HG03439 (cell line): ENCODE measurements around the gene RYR2.

Experiments used
- ATAC-seq: cut with Tn5 transposase; IDR thresholded peaks from one replicate; pipeline ENCODE4 v1.9.1; 2021; ENCODE audit warnings: mild to moderate bottlenecking, moderate library complexity; ENCODE audit not compliant: unreplicated experiment

Gene RYR2

DNA sequence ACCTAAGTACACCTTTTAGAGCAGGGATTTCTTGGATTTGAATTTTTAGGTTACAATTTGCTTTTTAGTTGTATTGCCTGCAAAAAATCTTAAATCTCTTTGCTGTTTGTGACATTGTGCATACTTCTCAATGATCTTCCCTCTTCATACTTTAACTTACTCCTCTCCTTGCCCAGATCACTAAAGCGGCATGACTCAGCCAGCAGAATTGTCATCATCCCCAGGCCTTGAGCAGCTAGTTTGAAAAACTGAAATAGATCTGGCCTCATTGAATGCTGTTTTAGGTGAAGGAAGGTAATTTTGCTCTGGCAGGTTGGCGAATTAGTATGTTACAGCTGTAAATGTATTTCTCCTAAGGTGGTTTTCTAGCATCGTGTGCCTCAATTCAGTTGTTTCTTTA lies 145.9 kb downstream of the RYR2 start:
- no peak for ATAC-seq

DNA sequence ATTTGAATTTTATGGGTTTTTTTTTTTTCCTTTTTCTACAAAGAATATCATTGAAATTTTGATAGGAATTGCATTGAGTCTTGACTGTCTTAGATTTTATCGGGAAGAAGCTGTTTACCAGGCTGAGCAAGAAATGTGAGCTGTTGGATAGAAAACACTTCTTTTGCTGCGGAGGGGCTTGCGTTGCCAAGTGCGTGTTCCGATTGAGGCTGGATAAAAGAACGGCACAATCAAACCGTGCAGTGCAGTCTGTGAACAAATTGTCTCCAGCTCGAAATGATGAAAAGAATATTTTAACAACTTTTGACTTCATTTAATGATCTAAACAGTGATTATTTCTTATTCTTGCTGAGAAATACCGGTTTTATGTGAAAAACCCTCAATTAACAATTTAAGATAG lies 149.4 kb downstream of the RYR2 start:
- ATAC-seq: no peak

DNA sequence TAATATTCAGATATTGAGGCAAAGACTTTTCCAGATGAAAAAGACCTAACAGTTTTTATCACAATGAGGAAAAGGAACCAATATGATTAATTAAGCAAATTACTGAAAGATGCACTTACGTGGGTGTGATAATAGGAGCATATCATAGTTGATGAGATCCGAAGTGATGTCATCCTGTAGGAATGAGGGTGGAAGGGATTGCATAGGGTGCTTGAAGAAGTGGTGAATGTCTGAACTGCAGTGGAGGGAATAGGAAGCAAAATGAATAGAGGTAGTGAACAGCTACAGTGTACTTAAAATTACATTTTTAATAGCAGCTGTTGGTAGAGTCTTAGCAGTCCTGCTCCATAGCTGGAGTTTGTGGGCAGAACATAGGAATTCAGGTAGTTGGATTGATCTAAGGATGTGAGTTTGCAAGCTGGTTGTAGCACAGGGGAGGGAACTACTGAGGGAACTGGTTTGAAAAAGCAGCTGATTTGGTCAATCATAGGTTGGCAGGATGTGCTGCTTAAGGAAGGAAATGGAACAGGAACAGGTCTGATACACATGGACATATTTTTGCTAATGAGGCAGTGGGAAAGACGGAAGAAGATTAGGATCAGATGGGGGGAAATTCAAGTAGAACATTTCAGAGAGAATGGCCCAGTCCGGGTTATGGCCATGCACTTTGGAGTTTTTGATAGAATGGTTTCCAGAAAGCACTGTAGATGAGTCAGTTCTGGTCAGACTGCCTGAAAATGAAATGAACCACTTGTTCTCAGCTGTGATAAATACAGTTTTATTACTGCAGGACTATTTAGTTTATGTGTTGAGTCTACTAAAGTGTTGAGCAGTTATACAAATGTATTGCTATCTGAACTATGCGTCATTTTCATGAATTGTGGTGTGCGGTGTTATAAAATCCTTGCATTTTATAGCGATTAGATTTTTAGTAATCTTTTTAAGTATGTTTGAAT lies 155.8 kb downstream of the RYR2 start:
- no peak for ATAC-seq

DNA sequence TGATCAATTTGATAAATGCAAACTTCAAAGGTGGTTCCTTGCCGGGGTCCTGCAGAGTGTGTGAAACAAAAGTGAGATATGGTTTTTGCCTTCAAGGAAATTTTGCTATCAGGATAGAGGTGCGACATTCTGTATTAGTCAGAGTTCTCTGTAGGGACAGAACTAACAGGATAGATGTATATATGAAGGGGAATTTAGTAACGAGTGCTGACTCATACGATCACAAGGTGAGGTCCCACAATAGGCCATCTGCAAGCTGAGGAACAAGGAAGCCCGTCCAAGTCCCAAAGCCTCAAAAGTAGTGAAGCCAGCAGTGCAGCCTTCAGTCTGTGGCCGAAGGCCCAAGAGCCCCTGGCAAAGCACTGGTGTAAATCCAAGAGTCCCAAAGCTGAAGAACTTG lies 157.0 kb downstream of the RYR2 start:
- ATAC-seq: no peak

DNA sequence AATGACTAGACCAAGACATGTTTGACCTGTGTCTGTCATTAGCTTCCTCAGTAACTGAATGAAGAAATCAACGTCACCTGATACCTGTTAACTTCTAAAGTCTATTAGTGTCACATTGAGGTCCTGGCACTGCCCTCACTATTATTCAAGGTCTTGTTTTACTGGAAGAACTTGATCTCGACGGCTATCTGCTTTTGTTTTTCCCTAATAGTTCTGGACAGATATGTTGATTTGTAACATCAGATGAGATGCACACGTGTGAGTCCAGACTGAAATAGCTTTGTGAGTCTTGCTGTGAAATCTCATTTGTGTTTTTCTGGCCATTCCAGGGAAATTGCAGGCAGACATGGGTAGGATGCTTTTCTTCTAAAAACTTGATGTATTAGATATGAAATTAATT lies 159.2 kb downstream of the RYR2 start:
- ATAC-seq: no peak

DNA sequence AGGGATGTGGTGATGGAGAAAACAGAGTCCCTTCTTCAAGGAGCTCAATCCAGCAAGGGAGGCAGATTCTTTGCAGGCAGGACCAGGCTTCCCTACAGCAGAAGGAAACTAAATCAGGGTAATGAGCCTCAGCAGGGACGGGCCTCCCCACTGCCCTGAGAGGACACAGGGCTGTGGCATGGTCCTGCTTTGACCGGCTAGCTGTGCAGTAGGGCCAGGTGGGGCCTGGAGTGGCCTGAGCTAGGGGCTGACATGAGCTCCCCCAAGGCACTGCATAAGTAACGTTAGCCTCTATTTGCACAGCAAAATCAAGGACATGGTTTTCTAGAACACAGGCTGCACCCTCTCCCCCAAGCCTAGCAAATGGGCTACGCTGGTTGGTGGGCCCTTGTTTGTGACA lies 162.9 kb downstream of the RYR2 start:
- ATAC-seq: no peak

DNA sequence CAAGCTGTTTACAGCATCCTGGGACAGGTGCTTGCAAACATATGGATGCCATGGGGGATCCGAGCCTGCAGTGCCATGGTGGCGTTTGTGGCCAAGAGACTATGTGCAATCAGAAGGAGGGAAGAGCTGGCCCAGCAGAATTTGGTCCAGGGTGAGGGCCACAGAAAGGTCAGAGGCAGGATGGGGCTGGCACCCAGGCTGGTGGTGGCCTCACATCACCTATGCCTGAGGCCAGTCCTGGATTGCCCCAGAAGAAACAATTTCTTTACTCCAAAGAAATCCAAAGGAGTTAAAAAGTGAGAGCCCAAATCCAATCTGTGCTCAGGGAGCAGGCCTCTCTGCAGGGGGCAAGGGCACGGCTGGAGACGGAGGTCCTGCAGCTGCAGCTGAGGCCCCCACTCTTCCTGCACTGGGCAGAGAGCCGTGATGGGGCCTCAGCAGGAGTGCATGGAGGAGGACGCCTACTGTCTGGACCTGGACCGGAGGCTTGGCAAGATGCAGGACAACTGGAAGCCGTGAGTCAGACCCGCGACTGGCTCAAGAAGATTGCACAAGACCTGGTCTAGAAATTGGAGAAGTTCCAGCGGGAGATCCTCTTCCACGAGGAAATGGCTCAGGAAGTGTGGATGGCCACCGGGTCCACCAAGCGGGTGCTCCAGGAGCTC lies 163.5 kb downstream of the RYR2 start:
- ATAC-seq: no peak

DNA sequence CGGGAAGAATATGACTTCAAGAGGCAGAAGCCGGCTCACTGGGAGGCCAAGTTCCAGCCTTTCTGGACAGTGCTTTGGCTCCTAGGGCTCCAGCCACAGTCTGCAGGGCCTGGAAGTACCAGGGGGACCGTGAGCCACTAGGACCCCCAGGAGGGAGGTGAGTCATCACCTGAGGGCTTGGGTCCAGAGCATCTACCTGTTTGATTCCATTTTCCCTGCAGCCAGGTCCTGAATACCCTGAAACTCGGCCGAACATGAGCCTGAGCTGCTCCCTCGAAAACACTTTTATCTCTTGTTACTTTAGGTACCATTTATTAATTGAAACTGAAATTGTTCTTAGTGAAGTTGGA lies 164.1 kb downstream of the RYR2 start:
- no peak for ATAC-seq

DNA sequence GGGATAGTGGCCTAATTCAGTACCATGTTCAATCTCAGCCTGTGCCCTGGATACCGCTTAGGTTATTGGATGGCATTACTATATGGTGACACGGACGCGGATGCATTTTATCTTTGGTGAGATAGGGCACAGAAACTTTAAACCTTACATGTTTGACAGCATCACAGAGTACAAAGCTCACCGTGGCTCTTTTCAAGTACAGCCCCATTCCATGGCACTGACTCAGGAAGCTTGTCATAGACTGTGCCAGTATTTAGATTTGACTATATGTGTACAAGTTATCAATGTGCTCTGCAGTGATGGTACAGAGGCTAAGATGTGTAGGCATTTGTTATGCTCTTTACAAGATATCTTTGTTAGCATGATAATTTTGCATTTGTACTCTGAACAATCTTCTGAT lies 169.0 kb downstream of the RYR2 start:
- ATAC-seq: no peak

DNA sequence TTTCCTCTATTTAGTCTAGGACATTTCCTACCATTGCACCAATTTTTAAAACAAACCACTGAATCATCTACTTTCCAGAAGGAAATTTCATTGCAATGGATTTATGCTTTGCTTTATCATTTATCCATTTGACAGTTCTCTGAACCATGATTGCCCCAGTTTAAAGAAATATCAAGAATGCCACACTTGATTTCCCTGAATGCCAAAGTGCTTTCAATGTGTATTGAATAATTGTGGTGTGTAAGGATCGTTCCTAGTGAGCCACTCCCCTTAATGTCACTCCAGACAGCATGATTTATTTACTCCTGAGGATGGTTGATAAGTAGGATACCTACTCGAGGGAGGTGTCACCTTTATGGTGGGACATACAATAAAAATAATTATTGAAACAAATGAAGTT lies 169.6 kb downstream of the RYR2 start:
- ATAC-seq: no peak

DNA sequence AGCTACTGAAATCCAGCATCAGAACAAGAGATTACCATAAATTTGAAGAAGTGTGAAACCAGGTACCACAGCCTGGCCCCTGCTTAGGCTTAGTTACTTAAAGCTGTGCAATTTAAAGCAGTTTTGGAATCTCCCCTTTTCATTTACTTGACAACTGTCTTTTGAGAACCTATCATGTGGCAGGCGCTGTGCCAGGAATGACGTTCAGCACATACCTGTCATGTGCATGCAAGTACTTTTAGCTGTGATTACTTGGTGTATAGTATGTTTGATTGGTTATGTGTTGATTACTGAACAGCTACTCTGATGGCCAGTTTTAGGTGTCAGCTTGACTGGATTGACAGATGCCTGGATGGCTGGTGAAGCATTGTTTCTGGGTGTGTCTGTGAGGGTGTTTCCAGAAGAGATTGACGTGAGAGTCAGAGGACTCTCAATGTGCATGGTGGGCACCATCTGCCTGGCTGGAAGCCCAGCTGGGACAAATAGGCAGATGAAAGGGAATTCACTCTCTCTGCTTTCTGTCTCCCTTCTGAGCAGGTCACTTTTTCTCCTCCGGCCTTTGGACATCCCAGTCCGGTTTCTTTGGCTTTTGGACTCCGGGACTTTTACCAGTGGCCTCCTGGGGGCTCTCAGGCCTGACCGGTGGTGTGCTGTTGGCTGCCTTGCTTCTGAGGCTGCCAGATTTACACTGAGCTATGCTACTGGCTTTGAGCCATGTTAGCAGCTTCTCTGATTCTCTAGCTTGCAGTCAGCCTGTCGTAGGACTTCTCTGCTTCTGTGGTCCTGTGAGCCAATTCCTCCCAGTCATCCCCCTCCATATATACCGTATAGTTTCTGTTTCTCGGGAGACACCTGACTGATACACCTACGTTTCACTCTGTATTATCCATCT lies 178.0 kb downstream of the RYR2 start:
- ATAC-seq: no peak

DNA sequence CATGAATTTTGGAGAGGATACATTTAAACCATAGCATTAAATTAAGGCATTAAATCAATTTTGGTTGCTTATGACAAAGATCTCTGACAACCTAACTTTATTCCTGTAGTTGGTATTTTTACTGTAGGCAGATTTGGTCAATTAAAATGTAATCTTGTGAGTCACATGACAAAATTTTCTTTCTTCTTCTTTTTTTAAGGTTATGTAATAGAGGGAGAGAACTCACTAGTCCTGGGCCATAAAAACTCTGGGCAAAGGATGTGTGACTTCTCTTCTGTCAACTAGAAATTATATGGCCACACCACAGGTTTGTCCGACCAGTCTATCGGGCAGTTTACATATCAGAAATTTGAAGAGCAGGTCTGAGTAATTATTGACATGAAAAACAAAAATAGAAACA lies 181.4 kb downstream of the RYR2 start:
- ATAC-seq: no peak

DNA sequence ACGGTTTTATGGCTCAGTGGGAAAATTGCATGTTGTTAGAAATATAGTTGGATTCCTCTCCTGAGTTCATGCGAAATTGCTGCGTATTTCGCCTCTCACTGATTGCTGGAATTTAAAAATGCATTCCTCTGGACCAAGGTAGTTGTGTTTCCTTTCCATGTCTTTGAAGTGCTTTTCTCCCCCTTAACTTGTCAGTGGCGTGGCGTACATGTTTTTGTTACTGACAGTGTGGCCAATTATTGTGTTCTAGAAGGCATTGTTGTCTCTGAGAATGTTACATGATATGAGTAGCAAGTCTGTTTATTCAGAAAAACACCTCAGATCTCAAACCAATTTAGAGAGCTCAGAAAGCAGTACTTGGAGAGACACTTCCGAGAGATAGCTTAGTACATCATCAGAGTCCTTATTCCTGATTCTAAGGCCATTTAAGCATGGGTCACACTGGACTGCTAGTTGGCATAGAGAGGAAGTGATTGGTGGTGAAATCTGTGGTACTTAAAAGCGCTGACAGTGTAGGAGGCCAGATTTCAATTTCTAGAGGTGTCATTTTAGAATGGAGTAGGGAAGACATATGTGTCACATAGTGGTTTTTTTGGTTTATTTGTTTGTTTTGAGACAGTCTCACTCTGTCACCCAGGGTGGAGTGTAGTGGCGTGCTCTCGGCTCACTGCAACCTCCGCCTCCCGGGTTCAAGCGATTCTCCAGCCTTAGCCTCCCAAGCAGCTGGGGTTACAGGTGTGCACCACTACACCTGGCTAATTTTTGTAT lies 184.4 kb downstream of the RYR2 start:
- no peak for ATAC-seq

DNA sequence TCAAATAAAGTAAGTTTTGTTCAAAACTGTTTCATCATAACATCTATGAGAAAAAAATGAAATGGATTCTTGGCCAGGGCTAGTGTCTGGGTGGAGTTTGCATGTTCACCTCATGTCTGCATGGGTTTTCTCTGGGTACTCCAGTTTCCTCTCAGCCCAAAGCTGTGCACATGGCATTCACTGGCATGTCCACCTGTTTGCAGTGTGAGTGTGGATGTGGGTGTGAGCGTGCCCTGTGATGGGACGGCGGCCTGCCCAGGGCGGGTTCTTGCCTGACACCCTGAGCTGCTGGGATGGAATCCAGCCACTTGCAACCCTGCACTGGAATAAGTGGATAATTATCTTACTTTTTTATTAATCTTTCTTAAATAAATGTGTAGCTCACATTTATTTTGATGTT lies 185.5 kb downstream of the RYR2 start:
- ATAC-seq: no peak

DNA sequence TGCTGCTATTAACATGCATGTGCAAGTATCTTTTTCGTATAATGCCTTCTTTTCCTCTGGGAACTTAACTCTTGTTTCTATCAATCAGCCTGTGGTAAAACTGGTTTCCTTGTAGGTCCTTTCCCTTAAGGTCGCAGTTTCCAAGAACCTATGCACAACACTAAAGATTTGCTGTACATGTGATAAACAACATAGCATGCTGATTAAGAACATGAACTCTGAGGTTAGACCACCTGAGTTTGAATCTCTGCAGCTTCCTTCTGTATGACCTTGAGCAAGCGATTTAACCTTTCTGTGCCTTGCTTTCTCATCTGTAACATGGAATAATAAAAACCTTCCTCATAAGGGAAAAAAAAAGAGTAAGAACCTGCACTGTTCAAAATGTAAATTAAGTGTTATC lies 186.4 kb downstream of the RYR2 start:
- no peak for ATAC-seq

DNA sequence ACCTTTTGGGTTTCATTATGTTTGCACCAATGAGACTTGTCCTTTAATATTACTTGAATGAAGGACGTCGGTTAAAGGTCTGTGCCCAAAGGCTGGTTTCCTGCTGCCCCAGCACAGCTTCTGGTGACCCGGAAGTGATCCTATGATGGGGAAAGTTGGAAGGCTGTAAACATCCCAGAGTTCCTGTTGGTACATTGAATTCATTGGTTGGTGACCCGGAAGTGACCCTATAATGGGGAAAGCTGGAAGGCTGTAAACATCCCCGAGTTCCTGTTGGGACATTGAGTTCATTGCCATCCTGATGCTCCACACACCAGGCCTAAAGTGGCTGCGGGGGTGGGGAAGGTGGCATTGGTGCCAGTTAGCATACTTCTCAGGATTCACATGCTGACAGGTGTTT lies 187.3 kb downstream of the RYR2 start:
- no peak for ATAC-seq

DNA sequence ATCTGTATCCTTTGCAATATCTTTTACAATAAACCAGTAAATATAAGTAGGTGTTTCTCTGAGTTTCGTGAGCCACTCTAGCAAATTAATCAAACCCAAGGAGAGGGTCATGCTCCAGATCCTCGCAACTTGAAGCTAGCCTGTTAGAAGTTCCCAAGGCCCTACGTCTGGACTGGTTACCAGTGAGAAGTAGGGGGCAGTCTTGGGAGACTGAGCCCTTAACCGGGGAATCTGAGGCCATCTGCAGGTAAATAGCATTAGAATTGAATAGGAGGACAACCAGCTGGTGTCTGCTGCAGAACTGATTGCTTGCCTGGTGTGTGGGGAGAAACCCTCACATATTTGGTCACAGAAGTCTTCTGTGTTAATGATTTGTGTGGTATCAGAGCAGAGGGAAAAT lies 190.5 kb downstream of the RYR2 start:
- no peak for ATAC-seq

DNA sequence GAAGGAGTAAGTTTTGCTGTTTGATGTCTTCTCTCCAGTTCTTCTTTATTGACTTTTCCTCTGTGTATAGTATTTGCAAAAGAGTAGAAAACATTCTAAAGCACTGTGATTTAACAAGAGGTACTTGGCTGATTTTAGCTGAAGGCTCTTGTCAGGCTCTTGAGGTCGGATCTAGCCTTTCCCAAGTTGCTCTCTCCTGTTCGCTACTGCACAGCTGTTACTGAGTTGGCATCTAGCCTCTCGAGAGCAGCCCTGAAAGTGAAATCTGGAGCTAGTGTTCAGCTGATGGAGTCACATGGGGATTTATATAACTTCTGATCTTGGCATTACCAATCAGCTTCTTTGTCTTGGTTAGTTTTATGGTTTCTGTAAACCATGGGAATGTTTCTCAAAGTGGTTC lies 193.1 kb downstream of the RYR2 start:
- no peak for ATAC-seq

DNA sequence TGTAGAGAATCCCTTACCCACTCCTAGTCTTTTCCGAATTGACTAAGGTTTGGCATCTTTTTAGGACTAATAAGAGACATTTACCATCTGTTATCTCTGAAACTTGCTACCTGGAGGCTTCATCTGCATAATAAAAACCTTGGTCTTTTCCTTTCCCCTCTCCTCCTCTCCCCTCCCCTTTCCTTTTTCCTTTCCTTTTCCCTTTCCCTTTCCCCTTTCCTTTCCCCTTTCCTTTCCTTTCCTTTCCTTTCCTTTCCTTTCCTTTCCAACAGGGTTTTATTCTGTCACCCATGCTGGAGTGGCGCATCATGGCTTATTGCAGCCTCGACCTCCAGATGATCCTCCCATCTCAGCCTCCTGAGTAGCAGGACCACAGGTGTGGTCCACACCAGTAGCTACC lies 195.7 kb downstream of the RYR2 start:
- ATAC-seq: no peak

DNA sequence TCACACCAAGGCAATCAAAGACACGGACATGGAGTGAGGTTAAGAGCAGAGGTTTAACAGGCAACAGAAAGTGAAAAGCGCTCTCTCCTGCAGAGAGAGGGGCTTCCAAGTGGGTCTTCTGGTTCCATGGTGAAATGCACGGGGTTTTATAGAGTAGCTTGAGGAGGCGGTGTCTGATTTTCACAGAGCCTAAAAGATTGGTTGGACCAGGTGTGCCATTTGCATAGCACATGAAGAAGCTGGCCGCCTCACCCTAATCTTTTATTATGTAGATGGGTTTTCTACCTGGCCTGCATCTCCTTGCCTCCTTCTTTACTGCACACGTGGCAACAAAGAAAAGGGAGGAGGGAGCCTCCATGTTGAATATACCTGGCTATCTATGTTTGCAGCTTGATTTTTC lies 197.3 kb downstream of the RYR2 start:
- ATAC-seq: no peak

DNA sequence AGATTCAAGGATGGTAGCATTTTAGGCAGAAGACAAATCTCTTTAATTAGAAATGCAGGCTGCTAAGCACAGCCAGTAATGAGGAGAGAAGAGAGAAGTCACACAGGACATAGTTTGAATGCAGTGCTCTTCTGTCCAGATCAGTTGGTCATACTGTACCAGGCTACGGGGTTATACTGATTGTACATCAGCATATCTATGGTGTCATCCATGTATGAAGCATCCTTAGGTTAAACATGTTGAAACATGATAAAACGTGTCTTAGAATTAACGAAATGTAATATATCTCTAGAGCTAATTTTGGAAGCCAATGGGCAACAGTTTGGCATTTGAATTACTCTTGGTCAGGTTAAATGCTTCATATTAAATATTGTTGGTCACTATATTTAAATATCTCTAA lies 199.1 kb downstream of the RYR2 start:
- no peak for ATAC-seq
